Omental fat pad (tissue), 4 donors: ENCODE data around the gene SFXN4. TPM values are rescaled to one million over a fixed set of nuclear protein-coding genes. Genes with fewer than 3 reads are reported as not detected.
"Not testable (repeated sequence)": the region's sequence is repeated elsewhere in the genome, so short reads cannot be mapped to it uniquely, and the experiment has no call there.

ENCODE experiments used
- ATAC-seq: fragments of 150-250 bp; one replicate; pipeline ENCODE4 v1.9.1; 2016; ENCODE audit warnings: mild to moderate bottlenecking, moderate library complexity; ENCODE audit not compliant: low FRiP score
- DNase-seq: peaks from one replicate; pipeline ENCODE4 v3.0.0-alpha.2; 2019; ENCODE audit warnings: low spot score
- total RNA-seq, 4 donors: library from RNA; depleted of rRNA; stranded (reverse); fragments of >200 nt; gene quantifications; one replicate each; pipeline ENCODE4 v1.1.0, GENCODE V29; 2016
- TF ChIP-seq, protein P1 (sequence below), 3 donors: fragments of 450-650 bp; IDR thresholded peaks; one replicate each; pipeline ENCODE4 v1.5.1; 2016 to 2017; ENCODE audit warnings: antibody characterized with exemption in 3 of 3, mild to moderate bottlenecking in 3 of 3, moderate library complexity in 2 of 3

SFXN4 gene
- total RNA-seq, 4 donors from 2014 or later = 17.1 to 30.1 (median 24.2) TPM

DNA sequence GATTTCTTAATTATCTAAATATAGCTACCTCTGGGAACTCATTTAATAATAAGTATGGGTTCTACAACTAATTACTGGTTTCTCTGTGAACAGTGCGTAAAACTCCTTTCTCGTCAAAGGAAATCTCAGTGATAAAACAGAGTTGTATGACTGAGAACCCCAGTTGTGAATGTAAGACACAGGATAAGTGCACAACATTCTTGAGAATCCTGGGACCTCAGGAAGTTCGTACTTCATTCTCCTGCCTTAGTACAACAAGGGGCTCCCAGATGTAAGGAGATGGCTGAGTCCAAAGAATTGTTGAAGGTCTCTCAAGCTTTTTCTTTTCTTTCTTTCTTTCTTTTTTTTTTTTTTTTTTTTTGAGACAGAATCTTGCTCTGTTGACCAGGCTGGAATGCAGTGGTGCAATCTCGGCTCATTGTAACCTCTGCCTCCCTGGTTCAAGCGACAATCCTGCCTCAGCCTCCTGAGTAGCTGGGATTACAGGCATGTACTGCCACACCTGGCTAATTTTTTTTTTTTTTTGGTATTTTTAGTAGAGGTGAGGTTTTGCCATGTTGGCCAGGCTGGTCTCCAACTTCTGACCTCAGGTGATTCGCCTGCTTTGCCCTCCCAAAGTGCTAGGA is 49.1 kb downstream of the SFXN4 start:
- TF ChIP-seq, protein P1, sequence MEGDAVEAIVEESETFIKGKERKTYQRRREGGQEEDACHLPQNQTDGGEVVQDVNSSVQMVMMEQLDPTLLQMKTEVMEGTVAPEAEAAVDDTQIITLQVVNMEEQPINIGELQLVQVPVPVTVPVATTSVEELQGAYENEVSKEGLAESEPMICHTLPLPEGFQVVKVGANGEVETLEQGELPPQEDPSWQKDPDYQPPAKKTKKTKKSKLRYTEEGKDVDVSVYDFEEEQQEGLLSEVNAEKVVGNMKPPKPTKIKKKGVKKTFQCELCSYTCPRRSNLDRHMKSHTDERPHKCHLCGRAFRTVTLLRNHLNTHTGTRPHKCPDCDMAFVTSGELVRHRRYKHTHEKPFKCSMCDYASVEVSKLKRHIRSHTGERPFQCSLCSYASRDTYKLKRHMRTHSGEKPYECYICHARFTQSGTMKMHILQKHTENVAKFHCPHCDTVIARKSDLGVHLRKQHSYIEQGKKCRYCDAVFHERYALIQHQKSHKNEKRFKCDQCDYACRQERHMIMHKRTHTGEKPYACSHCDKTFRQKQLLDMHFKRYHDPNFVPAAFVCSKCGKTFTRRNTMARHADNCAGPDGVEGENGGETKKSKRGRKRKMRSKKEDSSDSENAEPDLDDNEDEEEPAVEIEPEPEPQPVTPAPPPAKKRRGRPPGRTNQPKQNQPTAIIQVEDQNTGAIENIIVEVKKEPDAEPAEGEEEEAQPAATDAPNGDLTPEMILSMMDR (IDR thresholded peaks at IDR 0.05) = no peak
- DNase-seq = no peak
- ATAC-seq = no peak

DNA sequence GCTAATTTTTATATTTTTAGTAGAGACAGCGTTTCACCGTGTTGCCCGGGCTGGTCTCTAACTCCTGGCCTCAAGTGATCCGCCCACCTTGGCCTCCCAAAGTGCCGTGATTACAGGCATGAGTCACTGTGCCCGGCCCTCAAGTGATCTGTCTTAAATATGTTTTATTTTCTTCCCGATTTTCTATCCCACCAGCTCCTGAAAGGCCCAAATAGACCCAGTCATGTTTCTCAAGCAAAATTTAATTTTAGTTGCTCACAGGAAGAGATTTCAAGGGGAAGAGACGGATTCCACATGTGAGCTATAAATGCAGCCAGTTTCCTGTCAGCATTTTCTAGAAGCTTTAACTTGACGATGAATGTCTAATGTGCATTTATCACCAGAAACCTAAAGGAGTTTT is 49.6 kb downstream of the SFXN4 start:
- DNase-seq (peak; percentile 4), ATAC-seq (no peak)
- TF ChIP-seq, protein P1 (IDR thresholded peaks at IDR 0.05) = no peak

DNA sequence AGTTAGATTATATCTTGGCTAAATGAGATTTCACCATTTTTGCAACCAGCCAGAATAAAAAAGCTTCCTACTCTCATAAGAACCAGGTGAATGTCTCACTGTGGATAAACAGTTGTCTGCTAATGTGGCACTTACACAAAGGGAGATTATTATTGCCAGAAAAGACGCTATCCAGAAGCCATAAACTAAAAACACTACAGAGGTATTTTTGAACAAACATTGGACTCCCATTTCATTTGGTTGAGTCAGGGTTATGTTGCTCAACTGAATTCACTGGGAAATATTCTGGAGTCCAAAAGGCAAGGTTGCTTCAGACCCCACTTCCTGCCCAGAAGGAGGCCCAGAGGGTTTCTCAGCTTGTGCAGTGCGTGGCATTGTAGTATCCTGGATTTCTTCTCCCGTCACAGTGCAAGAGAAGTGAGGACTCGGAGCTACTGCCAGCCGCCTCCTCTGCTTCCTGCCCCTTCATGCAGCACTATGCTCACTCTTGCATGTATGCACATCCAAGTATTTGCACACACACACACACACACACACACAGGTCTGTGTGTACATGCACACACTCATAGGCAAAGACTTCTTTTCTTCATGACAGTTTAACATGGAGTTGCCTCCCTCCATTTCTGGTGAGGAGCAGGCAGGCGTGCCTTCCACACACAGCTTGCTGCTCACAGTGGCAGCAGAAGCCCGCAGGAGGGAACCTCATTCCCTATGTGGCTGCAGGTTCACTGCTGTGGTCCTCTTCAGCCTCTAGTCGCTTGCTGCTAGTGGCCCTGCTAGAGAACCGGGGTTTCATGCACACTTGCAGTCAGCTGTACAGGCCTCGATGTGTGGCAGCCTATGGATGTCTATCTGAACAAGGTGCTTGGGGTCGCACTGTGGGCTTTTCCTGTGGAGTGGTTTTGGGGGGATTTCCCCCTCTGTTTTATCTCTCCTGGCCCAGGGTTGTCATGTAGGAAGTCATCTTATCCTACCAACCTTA is 51.5 kb downstream of the SFXN4 start:
- DNase-seq = no peak
- TF ChIP-seq, protein P1 (IDR thresholded peaks at IDR 0.05) = no peak
- ATAC-seq = peak; percentile 44

DNA sequence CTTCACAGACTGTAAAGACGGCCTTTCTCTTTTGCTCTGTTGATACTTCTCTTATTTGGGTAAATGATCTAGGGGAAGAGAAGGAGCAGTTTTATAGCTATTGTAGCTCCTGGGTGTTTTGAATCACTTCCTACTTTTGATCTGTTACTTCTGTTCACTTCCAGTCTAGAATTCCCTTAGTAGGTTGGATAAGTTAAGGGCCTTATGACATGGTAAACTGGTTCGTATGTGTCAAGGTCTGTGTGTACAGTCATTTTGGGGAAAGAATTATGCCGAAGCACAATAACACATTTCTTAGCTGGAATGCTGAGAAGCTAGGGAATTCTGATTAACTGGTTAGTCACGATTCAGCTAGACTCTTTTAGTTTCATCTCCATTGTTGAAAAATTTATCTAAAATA is 53.5 kb downstream of the SFXN4 start:
- ATAC-seq (no peak), DNase-seq (no peak)
- TF ChIP-seq, protein P1 (IDR thresholded peaks at IDR 0.05) = no peak

DNA sequence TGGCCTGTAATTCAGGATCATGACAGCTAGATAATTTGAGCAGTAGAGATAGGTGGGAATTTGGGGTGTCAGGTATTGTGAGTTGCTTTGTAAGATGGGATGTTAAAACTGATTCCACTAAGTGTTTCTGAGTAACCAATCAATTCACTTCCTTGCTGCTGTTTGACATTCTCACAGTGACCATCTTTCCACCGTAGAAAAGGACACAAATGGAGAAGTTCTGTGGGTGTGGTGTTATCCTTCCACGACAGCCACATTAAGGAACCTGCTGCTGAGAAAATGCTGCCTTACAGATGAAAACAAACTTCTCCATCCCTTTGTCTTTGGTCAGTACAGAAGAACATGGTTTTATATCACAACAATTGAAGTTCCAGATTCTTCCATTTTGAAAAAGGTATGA is 57.7 kb downstream of the SFXN4 start:
- not testable (repeated sequence) for ATAC-seq, DNase-seq

DNA sequence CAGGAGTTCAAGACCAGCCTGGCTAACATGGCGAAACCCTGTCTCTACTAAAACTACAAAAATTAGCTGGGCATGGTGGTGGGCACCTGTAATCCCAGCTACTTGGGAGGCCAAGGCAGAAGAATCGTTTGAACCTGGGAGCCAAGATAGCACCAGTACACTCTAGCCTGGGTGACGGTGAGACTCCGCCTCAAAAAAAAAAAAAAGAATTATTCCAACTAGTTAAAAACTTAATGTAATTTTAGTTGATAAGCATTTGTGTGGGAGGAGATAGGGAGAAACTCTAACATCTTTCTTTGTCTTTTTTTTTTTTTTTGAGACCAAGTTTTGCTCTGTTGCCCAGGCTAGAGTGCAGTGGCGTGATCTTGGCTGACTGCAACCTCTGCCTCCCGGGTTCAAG is 58.4 kb downstream of the SFXN4 start:
- not testable (repeated sequence) for DNase-seq

DNA sequence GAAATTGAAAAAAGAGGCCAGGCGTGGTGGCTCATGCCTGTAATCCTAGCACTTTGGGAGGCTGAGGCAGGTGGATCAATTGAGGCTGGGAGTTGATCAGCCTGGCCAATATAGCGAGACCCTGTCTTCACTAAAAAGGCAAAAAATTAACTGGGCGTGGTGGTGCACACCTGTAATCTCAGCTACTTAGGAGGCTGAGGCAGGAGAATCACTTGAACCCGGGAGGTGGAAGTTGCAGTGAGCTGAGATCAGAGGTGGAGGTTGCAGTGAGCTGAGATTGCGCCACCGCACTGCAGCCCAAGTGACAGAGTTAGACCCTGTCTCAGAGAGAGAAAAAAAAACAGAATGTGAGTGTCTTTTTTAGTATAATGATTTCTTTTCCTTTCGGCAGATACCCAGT is 59.6 kb downstream of the SFXN4 start:
- ATAC-seq, DNase-seq: not testable (repeated sequence)

More for the DNA sequence above, 58.4 kb downstream of the SFXN4 start:
- not testable (repeated sequence) for ATAC-seq

DNA sequence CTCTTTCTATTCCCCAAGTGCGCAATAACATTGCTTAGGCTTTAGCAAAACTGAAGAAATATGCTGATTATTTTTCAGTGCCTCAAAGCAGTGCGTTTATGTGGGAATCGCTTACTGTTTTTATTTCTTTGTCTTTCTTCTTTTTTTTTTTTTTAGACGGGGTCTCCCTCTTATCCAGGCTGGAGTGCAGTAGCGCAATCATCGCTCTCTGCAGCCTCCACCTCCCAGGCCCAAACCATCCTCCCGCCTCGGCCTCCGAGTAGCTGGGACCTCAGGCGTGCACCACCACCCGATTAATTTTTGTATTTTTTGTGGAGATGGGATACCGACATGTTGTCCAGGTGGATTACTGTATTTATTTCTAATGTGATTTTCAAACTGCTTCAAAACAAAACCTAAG is 60.4 kb downstream of the SFXN4 start:
- TF ChIP-seq, protein P1 (IDR thresholded peaks at IDR 0.05) = no peak
- ATAC-seq (no peak), DNase-seq (no peak)
